Tibial nerve (tissue), 4 donors: ENCODE data around the gene SHB. TPM values are rescaled to one million over a fixed set of nuclear protein-coding genes. Genes with fewer than 3 reads are reported as not detected.

Source experiments
- DNase-seq, 2 donors: peaks; one replicate each; pipeline ENCODE4 v3.0.0-alpha.2; 2019; ENCODE audit warnings: low spot score in 2 of 2
- H3K27ac ChIP-seq, 4 donors: fragments of 200-600 bp; sonication (generic) in 3 of 4; one replicate each; pipeline ENCODE4 v1.5.1; 2017 to 2019; ENCODE audit warnings: mild to moderate bottlenecking in 1 of 4
- H3K27me3 ChIP-seq, 2 donors: fragments of 200-600 bp; sonication (generic) in 1 of 2; one replicate each; pipeline versions ENCODE4 v1.5.1 to v1.6.0; 2017 to 2019
- H3K36me3 ChIP-seq, 3 donors: fragments of 200-600 bp; sonication (generic); one replicate each; pipeline ENCODE4 v1.5.1; 2018 to 2019
- H3K4me1 ChIP-seq, 4 donors: fragments of 200-600 bp; sonication (generic) in 3 of 4; one replicate each; pipeline ENCODE4 v1.5.1; 2017 to 2019
- H3K4me3 ChIP-seq, 4 donors: fragments of 200-600 bp; sonication (generic) in 3 of 4; one replicate each; pipeline ENCODE4 v1.5.1; 2017 to 2019; ENCODE audit warnings: mild to moderate bottlenecking in 1 of 4, moderate library complexity in 1 of 4
- H3K9me3 ChIP-seq, 4 donors: fragments of 200-600 bp; sonication (generic) in 3 of 4; one replicate each; pipeline ENCODE4 v1.5.1; 2017 to 2019
- CTCF ChIP-seq, 5 experiments: fragments of 200-600 bp in 3 of 5; fragments of 450-650 bp in 2 of 5; sonication (generic) in 3 of 5; IDR thresholded peaks; one replicate each; pipeline ENCODE4 v1.5.1; 2016 to 2019; ENCODE audit warnings: antibody characterized with exemption in 5 of 5, mild to moderate bottlenecking in 3 of 5, moderate library complexity in 2 of 5
- EP300 ChIP-seq, 2 donors: sonication (generic); formaldehyde crosslinking; IDR thresholded peaks; one replicate each; pipeline ENCODE4 v1.6.1; 2017; ENCODE audit warnings: antibody characterized with exemption in 2 of 2, mild to moderate bottlenecking in 1 of 2
- POLR2A ChIP-seq, 2 donors: fragments of 450-650 bp; IDR thresholded peaks; one replicate each; pipeline ENCODE4 v1.6.1; 2017; ENCODE audit warnings: antibody characterized with exemption in 2 of 2, mild to moderate bottlenecking in 2 of 2, moderate library complexity in 2 of 2
- WGBS, 2 donors: methylation state at CpG; one replicate each; pipeline ENCODE4 v1.1.5; 2018; 5-methylcytosine and 5-hydroxymethylcytosine counted together
- total RNA-seq, 4 donors: library from RNA; depleted of rRNA; stranded (reverse); fragments of >200 nt; gene quantifications; one replicate each; pipeline ENCODE4 v1.1.0, GENCODE V29; 2016

Gene SHB
- total RNA-seq, 4 donors from 2014 or later: 6.3 to 15.9 (median 11.6) TPM

GRCh38 chr9:38012767-38013450, 56.1 kb downstream of the SHB start:
- no peak overlapping the region for H3K27ac ChIP-seq
- no peaks in the 10 kb centered on the region for H3K9me3 ChIP-seq
- H3K4me1 ChIP-seq: peaks cover 0 to 37% (median 16%) of the 10 kb centered on the region in 4 donors
- WGBS, 2 donors: 87 to 90% methylated on average over 9 of the region's 9 CpGs
- H3K36me3 ChIP-seq: peaks cover 0 to 23% (median 0%) of the 10 kb centered on the region in 3 donors
- H3K27me3 ChIP-seq: no peaks in the 10 kb centered on the region
- TF ChIP-seq EP300 (IDR thresholded peaks at IDR 0.05) (no peak), POLR2A (IDR thresholded peaks at IDR 0.05) (no peak), CTCF (IDR thresholded peaks at IDR 0.05) (no peak)
- DNase-seq: no peak
- no peak overlapping the region for H3K4me3 ChIP-seq

- 79 to 84% methylated on average over 4 to 5 of the region's 5 CpGs for WGBS, 2 donors
- DNase-seq: no peak
- Histone ChIP-seq H3K36me3 (peaks cover 0 to 23% (median 0%) of the 10 kb centered on the region in 3 donors), H3K27ac (no peak overlapping the region), H3K9me3 (no peaks in the 10 kb centered on the region), H3K27me3 (no peaks in the 10 kb centered on the region), H3K4me1 (peaks cover 0 to 37% (median 17%) of the 10 kb centered on the region in 4 donors), H3K4me3 (no peak overlapping the region)
- no peak for TF ChIP-seq EP300 (IDR thresholded peaks at IDR 0.05)
- TF ChIP-seq CTCF (IDR thresholded peaks at IDR 0.05): no peak
- no peak for TF ChIP-seq POLR2A (IDR thresholded peaks at IDR 0.05)
These were observed 57.0 kb downstream of the SHB start for GRCh38 chr9:38011991-38012390.

- WGBS, 2 donors: 80 to 87% methylated on average over 7 of the region's 7 CpGs
- no peak for DNase-seq
- H3K4me1 ChIP-seq: peaks cover 0 to 37% (median 12%) of the 10 kb centered on the region in 4 donors
These were observed 57.9 kb downstream of the SHB start for GRCh38 chr9:38010918-38011704.

DNA sequence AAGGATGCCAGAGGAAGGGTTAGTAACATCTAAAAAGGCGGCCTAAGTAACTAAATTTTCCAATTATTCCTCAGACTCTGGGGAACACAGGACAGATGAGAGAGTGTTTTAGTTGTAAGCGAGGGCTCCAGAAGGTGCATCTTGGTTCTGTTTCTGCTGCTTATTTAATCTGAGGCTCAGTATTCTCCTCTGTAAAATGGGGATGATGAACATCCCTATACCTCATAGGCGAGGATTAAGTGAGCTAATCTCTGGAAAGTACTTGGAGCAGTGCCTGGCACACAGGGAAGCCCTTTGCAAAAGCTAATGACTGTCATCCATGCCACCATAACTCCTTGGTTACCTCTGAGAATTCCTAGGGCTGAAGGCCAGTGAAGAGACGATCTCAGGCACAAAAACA, 59.0 kb downstream of the SHB start:
- Histone ChIP-seq H3K9me3 (no peaks in the 10 kb centered on the region), H3K27ac (no peak overlapping the region)

More at GRCh38 chr9:38010918-38011704, 57.9 kb downstream of the SHB start:
- TF ChIP-seq POLR2A (IDR thresholded peaks at IDR 0.05) (no peak), CTCF (IDR thresholded peaks at IDR 0.05) (no peak), EP300 (IDR thresholded peaks at IDR 0.05) (no peak)
- peaks cover 0 to 23% (median 0%) of the 10 kb centered on the region in 3 donors for H3K36me3 ChIP-seq
- no peaks in the 10 kb centered on the region for H3K9me3 ChIP-seq
- H3K4me3 ChIP-seq: no peak overlapping the region
- H3K27ac ChIP-seq: no peak overlapping the region
- no peaks in the 10 kb centered on the region for H3K27me3 ChIP-seq

GRCh38 chr9:38009035-38009501, 60.0 kb downstream of the SHB start:
- Histone ChIP-seq H3K9me3 (no peaks in the 10 kb centered on the region), H3K4me3 (no peak overlapping the region), H3K36me3 (peaks cover 0 to 12% (median 0%) of the 10 kb centered on the region in 3 donors), H3K27me3 (no peaks in the 10 kb centered on the region), H3K4me1 (peaks cover 0 to 37% (median 10%) of the 10 kb centered on the region in 4 donors), H3K27ac (peak overlapping the region in 2 of 4 donors; percentile 64 to 67)
- 76 to 77% methylated on average over 5 of the region's 5 CpGs for WGBS, 2 donors
- DNase-seq: no peak
- TF ChIP-seq CTCF (IDR thresholded peaks at IDR 0.05): no peak
- no peak for TF ChIP-seq POLR2A (IDR thresholded peaks at IDR 0.05)
- no peak for TF ChIP-seq EP300 (IDR thresholded peaks at IDR 0.05)

More for the DNA sequence above, 59.0 kb downstream of the SHB start:
- 85 to 95% methylated on average over 4 of the region's 4 CpGs for WGBS, 2 donors
- Histone ChIP-seq H3K4me1 (peaks cover 0 to 37% (median 10%) of the 10 kb centered on the region in 4 donors), H3K4me3 (no peak overlapping the region), H3K36me3 (peaks cover 0 to 21% (median 0%) of the 10 kb centered on the region in 3 donors), H3K27me3 (no peaks in the 10 kb centered on the region)
- no peak for TF ChIP-seq EP300 (IDR thresholded peaks at IDR 0.05)
- no peak for DNase-seq
